Activated gamma-delta T cell (primary cell): ENCODE results near the gene MPO.
A peak's percentile ranks its signal among the peaks of the same experiment; 100 is the strongest.

ENCODE experiments used
- DNase-seq: peaks from one replicate; lab custom pipeline; 2025; lab: John Stamatoyannopoulos, UW
- total RNA-seq, 2 donors: gene quantifications; one replicate each; lab custom pipeline; 2026; lab: John Stamatoyannopoulos, UW

Gene MPO, protein sequence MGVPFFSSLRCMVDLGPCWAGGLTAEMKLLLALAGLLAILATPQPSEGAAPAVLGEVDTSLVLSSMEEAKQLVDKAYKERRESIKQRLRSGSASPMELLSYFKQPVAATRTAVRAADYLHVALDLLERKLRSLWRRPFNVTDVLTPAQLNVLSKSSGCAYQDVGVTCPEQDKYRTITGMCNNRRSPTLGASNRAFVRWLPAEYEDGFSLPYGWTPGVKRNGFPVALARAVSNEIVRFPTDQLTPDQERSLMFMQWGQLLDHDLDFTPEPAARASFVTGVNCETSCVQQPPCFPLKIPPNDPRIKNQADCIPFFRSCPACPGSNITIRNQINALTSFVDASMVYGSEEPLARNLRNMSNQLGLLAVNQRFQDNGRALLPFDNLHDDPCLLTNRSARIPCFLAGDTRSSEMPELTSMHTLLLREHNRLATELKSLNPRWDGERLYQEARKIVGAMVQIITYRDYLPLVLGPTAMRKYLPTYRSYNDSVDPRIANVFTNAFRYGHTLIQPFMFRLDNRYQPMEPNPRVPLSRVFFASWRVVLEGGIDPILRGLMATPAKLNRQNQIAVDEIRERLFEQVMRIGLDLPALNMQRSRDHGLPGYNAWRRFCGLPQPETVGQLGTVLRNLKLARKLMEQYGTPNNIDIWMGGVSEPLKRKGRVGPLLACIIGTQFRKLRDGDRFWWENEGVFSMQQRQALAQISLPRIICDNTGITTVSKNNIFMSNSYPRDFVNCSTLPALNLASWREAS
- 1.2 to 2.7 reads per million in 2 donors for total RNA-seq

DNA sequence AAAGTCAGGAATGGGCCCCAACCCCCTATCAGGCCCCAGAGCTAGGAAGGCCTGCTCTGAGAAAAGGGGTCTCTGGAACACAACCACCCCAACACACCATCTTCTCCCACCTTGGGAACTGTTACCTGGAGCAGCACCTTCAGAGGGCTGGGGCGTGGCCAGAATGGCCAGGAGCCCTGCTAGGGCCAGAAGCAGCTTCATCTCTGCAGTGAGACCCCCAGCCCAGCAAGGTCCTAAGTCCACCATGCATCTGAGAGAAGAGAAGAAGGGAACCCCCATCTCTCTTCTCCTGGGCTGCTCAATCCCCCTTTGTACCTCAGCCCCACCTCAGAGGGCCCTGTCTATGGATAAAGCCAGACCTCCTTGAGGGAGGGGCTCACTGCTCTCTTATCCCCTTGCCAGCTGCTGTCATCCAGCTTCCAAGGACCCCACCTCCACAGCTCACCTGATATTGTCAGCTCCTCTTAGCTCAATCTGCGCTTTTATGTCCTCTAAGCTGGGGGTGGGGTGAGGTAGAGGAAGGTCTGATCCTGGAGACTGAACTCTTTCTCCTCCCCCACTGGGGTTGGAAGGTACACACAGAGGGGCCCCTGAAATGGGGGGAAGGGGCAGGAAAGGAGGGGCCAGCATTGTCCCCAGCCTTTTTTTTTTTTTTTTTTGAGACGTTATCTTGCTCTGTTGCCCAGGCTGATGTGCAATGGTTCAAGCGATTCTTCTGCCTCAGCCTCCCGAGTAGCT is at the start of gene MPO:
Gene MPO, minus strand, starts transcription at position 456 of the 738 bp plus-strand sequence. Its CDS starts 177 bp downstream, at position 279.
- DNase-seq: no peak

DNA sequence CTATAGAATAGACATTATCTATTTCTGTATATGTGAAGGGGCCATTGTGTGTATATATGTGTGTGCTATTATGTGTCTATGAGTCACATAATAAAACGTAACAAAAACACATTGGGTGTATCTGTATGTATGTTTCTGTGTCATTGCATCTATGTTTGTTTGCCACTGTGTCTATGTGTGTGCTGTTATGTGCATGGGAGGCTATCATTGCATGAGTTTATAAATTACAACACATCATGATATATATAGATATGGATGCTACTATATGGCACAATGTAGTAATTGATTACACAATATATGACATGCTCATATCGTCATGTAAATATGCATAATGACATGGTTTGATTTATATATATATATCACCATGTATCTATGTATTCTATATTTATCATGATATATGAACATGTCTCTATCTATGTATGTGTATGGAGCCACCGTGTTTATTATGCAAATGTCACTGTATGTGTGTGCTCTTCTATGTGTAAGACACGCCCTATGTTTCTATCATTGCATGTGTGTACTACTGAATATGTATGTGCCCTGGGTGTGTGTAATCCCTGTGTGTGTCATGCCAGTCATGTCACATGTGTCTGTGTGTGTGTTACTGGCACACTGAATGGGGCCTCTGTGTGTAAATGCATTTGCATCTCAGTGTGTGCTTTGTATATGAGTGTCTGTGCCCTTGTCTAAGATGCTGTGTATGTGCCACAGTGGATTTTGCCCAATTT is 49.2 kb upstream of the MPO start:
- DNase-seq: no peak

- no peak for DNase-seq
Measured at GRCh38 chr17:58329035-58329809, 48.5 kb upstream of the MPO start.

DNA sequence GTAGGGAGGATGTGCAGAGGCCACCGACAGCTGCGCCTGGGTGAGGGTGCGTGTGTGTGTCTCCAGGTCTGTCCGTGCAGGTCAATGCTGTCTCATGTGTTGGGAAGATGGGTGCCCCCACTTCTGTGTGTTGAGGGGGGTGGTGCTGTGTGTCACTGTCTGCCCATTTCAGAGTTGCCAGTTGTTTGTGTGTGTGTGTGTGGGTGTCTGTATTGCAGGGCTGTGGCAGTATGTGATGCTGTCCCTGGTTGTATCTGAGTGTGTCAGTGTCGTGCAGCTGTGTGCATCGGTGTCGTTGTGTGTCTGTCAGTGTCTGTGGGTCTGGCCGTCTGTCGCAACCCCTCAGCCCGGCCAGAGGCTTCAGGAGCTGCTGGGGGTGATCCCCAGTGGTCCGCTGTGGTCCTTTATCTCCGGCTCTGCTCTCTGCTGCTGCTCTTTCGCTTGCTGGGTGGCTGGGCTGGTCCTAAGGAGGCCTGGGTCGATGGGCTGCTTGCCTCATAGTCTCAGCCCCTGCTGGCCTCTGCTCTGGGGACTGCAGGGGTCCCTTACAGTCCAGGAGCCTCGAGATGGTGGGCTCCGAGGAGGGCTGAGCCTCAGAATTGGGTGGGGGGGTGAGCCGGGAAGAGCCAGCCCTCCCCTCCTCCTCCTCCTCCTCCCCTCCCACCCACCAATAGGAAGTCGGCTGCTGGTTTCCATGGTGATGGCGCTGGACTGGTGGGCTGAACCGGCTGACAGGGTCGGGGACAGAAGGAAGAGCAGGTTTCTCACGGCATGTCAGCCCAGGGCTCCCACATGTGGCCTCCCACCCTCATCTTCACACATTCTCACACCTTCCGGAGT is 47.7 kb upstream of the MPO start, which contains the start of gene TSPOAP1:
Gene TSPOAP1, minus strand, starts transcription at position 601 of the 840 bp plus-strand sequence. CDS start 875 bp downstream, outside the sequence.
- peak; percentile 31 for DNase-seq

- DNase-seq: no peak
Measured at GRCh38 chr17:58327363-58328194, 46.8 kb upstream of the MPO start.

DNA sequence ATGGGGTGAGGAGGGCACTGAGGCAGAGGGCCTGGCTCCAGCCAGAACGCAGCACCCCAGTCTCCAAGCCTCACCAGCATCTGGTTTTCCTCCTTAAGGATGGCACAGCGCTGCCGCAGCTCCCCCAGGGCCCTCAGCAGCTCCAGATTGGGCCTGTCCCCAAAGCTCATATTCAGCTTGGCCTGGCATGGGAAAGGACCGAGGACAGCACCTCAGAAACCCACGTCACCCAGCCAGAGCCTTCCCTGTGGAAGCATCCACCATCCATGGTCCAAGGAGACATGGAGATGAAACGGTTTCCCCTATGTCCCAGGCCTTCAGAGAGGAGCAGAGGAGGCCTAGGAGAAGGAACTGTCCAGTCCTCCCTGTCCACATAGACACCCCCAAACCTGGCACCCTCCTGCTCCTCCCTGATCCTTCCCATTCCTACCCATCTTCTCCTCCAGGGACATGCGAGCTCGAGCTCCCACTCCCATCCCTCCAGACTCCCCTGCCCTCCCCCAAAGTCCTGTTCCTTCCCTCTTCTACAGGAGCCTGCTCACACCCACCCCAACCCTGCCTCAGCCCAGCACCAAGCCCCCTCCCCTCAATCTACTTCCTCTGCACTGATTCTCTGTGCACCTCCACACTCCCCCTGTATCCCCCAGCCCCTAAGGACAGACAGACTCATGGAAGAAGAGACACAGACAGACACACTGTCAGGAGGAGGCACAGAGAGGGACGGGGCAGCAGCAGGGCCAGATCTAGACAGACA is 46.1 kb upstream of the MPO start:
- DNase-seq: no peak

DNA sequence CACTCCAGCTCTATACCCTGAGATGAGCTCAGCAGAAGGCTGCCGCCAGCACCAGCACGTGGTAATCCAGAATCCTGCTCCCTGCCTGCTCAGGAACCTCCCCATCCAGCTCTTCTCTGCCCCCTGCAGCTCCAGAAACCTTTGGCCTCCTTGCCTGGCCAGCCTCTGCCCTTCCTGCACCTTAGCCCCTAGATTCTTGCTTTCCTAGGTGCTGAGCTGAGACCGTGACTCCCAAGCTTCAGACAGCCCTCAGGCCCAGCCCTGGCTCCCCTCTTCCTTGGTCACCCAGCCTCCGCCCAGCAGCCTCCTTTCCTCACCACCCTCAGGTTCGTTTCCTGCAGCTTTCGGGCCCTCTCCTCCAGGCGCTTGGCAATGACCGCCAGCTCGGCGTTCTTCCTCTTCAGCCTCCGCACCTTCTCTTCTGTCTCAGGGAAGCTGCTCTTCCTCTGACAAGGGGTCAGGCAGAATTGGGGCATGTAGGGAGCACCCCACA is 45.3 kb upstream of the MPO start:
- no peak for DNase-seq

DNA sequence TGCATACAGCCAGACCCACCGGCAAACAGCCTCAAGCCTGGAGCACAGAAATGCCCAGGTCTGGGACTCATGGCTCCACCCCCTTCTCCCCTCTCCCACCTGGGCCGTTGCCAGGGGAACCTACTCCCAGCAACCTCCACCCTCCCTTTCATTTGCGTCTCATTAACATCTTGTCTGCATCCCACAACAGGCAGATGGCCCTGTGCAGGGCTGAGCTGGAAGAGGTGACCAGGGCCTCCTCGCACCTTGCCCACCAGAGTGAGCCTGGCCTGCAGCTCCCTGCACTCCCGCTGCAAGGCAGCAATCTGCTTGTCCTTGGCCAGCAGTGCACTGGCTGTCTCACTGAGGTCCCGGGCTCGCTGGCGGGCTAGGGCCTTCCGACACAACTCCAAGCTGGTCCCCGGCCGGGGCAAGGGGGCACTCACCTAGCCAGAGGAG is 44.6 kb upstream of the MPO start:
- no peak for DNase-seq

- DNase-seq: no peak
Measured at GRCh38 chr17:58324409-58325288, 43.9 kb upstream of the MPO start.

GRCh38 chr17:58324056-58324408 is 43.3 kb upstream of the MPO start:
- no peak for DNase-seq

DNA sequence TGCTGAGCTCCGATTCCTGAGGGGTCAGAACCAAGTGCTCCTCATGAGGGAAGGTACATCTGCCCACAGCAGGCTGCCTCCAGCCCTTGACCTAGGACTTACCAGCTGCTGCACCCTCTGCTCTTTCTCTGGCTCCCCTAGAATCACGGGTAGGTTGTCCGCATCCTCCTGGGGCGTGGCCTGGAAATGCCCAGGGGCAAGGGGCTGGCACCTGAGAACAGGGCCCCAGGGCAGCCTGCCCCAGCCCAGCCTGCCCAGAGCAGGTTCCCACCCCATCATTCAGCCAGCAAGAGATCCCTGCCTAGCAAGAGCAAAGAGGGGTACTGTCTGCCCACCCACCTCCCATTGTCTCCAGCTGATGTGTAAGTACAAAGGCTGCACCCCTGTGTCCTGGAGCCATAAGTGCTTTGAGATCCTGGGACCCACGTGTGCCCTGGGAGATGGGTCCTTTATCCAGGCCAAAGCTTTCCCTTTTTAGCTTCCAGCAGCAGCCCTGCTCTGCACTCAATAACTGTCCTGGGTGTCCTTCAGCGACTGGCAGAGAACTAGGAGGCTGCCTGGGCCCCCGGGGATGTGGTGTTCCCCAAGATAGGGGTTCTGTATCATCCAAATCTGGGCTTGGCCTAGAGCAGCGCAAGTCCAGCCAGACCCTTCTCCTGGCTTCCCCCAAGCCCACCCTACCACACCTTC is 42.8 kb upstream of the MPO start:
- no peak for DNase-seq

- no peak for DNase-seq
Measured at GRCh38 chr17:58322581-58323185, 41.9 kb upstream of the MPO start.

- no peak for DNase-seq
Measured at GRCh38 chr17:58321571-58322525, 41.1 kb upstream of the MPO start.

GRCh38 chr17:58320570-58321323 is 40.0 kb upstream of the MPO start:
- no peak for DNase-seq
